Measurements from ENCODE around the gene CCL22. TPM values are rescaled to one million over a fixed set of nuclear protein-coding genes. Genes with fewer than 3 reads are reported as not detected.

CCL22 gene
- total and polyA plus RNA-seq, 2 donors from 2014 or later = 1.3 TPM; not detected in 1

GRCh38 chr16:57409870-57410587 is 51.4 kb downstream of the CCL22 start:
- Histone ChIP-seq H3K27ac (ENCODE audit: low read depth in 2 of 2, low read length in 2 of 2) (peak overlapping the region; percentile 45 to 72), H3K9ac (ENCODE audit: low read length in 3 of 3) (no peak overlapping the region), H3K9me3 (ENCODE audit: control insufficient read depth in 2 of 3, insufficient read depth in 1 of 3, low read length in 3 of 3) (no peaks in the 10 kb centered on the region), H3K4me1 (ENCODE audit: control insufficient read depth in 2 of 3, insufficient read depth in 2 of 3, low read depth in 1 of 3, low read length in 3 of 3) (peaks cover 0 to 2% (median 0%) of the 10 kb centered on the region in 3 donors), H3K36me3 (ENCODE audit: control insufficient read depth in 2 of 3, insufficient read depth in 3 of 3, low read length in 3 of 3) (no peaks in the 10 kb centered on the region), H3K27me3 (ENCODE audit: control insufficient read depth, insufficient read depth, low read length) (no peaks in the 10 kb centered on the region), H3K4me3 (ENCODE audit: low read length in 3 of 3) (no peak overlapping the region)
- intact Hi-C loops (cut with DNase I) = loop anchor here (10.0 kb wide), 1 partner anchor 105 kb away; no protein-coding TSS in a partner anchor
- DNase-seq (peak in 3 of 5 donors; percentile 38 to 60 (median 55)), FAIRE-seq (no peak)
- no peak for TF ChIP-seq CTCF (IDR thresholded peaks at IDR 0.05; ENCODE audit: borderline replicate concordance, extremely low read depth, insufficient read depth)

GRCh38 chr16:57411362-57411976 is 52.9 kb downstream of the CCL22 start:
- H3K4me1 ChIP-seq (ENCODE audit: control insufficient read depth in 2 of 3, insufficient read depth in 2 of 3, low read depth in 1 of 3, low read length in 3 of 3) = peaks cover 0 to 5% (median 0%) of the 10 kb centered on the region in 3 donors
- H3K4me3 ChIP-seq (ENCODE audit: low read length in 3 of 3) = no peak overlapping the region
- no peaks in the 10 kb centered on the region for H3K27me3 ChIP-seq (ENCODE audit: control insufficient read depth, insufficient read depth, low read length)
- no peak overlapping the region for H3K27ac ChIP-seq (ENCODE audit: low read depth in 2 of 2, low read length in 2 of 2)
- TF ChIP-seq CTCF (IDR thresholded peaks at IDR 0.05; ENCODE audit: borderline replicate concordance, extremely low read depth, insufficient read depth) = no peak
- FAIRE-seq (no peak), DNase-seq (peak in 2 of 5 donors; percentile 45 to 59)
- H3K36me3 ChIP-seq (ENCODE audit: control insufficient read depth in 2 of 3, insufficient read depth in 3 of 3, low read length in 3 of 3) = no peaks in the 10 kb centered on the region
- H3K9me3 ChIP-seq (ENCODE audit: control insufficient read depth in 2 of 3, insufficient read depth in 1 of 3, low read length in 3 of 3) = no peaks in the 10 kb centered on the region
- intact Hi-C loops (cut with DNase I) = loop anchor here (10.0 kb wide), 1 partner anchor 103 kb away; no protein-coding TSS in a partner anchor
- H3K9ac ChIP-seq (ENCODE audit: low read length in 3 of 3) = no peak overlapping the region

- intact Hi-C loops (cut with DNase I) = loop anchor here (10.0 kb wide), 1 partner anchor 102 kb away; no protein-coding TSS in a partner anchor
- TF ChIP-seq CTCF (IDR thresholded peaks at IDR 0.05; ENCODE audit: borderline replicate concordance, extremely low read depth, insufficient read depth) = no peak
These were observed 54.0 kb downstream of the CCL22 start for GRCh38 chr16:57412584-57412983.

More at GRCh38 chr16:57412584-57412983, 54.0 kb downstream of the CCL22 start:
- peaks cover 0 to 13% (median 0%) of the 10 kb centered on the region in 3 donors for H3K4me1 ChIP-seq (ENCODE audit: control insufficient read depth in 2 of 3, insufficient read depth in 2 of 3, low read depth in 1 of 3, low read length in 3 of 3)
- peak in 1 of 5 donors; percentile 54 for DNase-seq
- FAIRE-seq = no peak
- no peak overlapping the region for H3K27ac ChIP-seq (ENCODE audit: low read depth in 2 of 2, low read length in 2 of 2)
- H3K9ac ChIP-seq (ENCODE audit: low read length in 3 of 3) = no peak overlapping the region
- H3K4me3 ChIP-seq (ENCODE audit: low read length in 3 of 3) = no peak overlapping the region
- no peaks in the 10 kb centered on the region for H3K36me3 ChIP-seq (ENCODE audit: control insufficient read depth in 2 of 3, insufficient read depth in 3 of 3, low read length in 3 of 3)
- no peaks in the 10 kb centered on the region for H3K9me3 ChIP-seq (ENCODE audit: control insufficient read depth in 2 of 3, insufficient read depth in 1 of 3, low read length in 3 of 3)
- no peaks in the 10 kb centered on the region for H3K27me3 ChIP-seq (ENCODE audit: control insufficient read depth, insufficient read depth, low read length)
